Endothelial cell of umbilical vein (primary cell): ENCODE data around the gene RTN4R.

Source experiments
- POLR2A ChIP-seq: IDR thresholded peaks from 2 replicates; pipeline ENCODE4 v1.6.1; 2012; ENCODE audit warnings: low read depth, mild to moderate bottlenecking, control low read depth, low read length
- POLR2AphosphoS5 ChIP-seq: IDR thresholded peaks from 2 replicates; pipeline ENCODE4 v1.6.1; 2012; ENCODE audit warnings: low read depth, mild to moderate bottlenecking, control low read depth, low read length, moderate library complexity; ENCODE audit not compliant: insufficient read depth
- TF ChIP-seq, protein P1 (sequence below), 2 donors: IDR thresholded peaks; 1 replicate in 1 of 2; 2 replicates in 1 of 2; pipeline ENCODE4 v1.5.1; 2011; ENCODE audit warnings: low read length in 2 of 2, mild to moderate bottlenecking in 2 of 2, moderate library complexity in 2 of 2, control low read depth in 1 of 2, inconsistent platforms in 1 of 2, low read depth in 1 of 2; ENCODE audit not compliant: insufficient read depth in 1 of 2; ENCODE audit errors: extremely low read depth in 1 of 2

DNA sequence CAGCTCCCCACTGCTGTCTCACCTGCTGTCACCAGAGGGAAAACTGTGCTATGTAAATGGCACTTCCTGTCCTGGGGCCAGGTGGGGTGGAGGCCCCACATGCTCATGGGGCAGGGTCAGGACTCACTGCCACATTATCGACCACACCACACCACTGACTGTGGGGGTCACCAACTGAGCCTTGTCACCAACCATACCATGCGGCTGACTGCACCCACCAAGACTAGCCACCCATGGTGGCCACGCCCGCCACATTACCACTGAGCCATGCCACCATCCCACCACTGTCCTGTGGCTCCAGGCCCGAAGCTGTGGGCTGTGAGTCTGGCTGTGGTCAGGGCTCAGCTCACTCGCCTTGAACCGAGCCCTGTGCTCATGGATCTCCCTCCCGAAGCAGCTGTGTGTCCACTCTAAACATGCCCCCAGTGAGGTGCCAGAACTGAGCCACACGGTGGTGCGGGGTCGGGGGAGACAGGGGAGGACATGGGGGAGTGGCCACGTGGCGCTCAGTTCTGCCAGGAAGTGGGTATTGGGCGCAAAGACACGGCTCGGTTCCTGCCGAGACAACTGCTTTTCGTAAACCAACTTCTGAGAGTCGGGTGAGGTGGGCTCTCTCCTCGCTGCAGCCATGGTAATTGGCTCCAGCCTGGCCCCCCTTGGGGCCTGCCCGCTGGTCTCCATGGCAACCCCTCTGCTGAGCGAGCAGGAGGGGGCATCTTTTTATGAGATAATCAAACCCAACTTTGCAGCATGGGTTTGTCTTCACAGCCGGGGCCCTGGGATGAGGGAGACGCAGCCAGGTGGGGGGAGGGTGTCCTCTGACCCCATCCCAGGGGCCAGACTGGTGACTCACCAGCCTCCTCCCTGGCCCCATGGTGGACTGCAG lies 23.2 kb downstream of the RTN4R start:
- TF ChIP-seq POLR2A = no peak
- TF ChIP-seq, protein P1, sequence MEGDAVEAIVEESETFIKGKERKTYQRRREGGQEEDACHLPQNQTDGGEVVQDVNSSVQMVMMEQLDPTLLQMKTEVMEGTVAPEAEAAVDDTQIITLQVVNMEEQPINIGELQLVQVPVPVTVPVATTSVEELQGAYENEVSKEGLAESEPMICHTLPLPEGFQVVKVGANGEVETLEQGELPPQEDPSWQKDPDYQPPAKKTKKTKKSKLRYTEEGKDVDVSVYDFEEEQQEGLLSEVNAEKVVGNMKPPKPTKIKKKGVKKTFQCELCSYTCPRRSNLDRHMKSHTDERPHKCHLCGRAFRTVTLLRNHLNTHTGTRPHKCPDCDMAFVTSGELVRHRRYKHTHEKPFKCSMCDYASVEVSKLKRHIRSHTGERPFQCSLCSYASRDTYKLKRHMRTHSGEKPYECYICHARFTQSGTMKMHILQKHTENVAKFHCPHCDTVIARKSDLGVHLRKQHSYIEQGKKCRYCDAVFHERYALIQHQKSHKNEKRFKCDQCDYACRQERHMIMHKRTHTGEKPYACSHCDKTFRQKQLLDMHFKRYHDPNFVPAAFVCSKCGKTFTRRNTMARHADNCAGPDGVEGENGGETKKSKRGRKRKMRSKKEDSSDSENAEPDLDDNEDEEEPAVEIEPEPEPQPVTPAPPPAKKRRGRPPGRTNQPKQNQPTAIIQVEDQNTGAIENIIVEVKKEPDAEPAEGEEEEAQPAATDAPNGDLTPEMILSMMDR (IDR thresholded peaks at IDR 0.05; ENCODE audit: extremely low read depth in 1 of 2, insufficient read depth in 1 of 2, low read depth in 1 of 2, low read length in 2 of 2) = no peak
- no peak for TF ChIP-seq POLR2AphosphoS5
